D341Med (cell line): ENCODE results near the gene PDK2.
A peak's percentile ranks its signal among the peaks of the same experiment; 100 is the strongest.

Experiments used
- DNase-seq: peaks from one replicate; pipeline ENCODE4 v3.0.0; 2012; ENCODE audit warnings: low spot score

The PDK2 gene

DNA sequence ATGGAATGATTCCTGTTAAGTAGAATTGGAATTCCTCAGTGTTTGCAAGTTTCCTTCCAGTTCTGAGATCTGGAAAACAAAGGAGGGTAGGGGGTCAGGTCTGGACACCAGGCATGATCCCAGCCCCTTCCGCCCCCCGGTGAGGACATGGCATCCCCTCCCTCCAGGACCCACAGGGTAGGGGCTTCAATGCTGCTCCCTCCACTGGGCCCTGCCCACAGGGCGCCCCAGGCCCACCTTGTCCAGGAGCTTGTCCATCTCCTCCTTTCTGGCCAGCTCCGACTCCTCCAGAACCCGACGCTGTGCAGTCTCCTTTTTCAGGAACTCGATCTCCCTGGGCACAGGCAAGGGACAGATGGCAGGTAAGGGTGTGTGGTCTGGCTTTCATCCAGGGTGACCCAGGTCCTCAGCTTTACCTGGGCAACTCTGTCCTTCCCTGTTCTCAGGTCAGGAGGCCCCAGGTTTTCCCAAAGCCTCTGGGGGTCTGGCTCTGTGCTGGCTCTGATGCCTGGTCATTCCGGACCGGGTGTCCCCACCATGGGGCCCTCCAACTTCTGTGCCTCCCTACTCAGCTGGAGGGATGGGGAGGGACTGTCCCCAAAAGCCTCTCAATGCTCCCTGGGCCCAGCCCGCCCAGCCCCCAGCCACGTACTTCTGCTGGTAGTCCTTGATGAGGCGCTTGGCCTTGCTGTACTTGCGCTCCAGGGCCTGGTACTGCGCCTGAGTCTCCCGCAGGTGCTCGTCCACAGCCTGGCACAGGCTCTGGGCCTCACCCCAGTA is 40.4 kb downstream of the PDK2 start:
- DNase-seq = no peak

DNA sequence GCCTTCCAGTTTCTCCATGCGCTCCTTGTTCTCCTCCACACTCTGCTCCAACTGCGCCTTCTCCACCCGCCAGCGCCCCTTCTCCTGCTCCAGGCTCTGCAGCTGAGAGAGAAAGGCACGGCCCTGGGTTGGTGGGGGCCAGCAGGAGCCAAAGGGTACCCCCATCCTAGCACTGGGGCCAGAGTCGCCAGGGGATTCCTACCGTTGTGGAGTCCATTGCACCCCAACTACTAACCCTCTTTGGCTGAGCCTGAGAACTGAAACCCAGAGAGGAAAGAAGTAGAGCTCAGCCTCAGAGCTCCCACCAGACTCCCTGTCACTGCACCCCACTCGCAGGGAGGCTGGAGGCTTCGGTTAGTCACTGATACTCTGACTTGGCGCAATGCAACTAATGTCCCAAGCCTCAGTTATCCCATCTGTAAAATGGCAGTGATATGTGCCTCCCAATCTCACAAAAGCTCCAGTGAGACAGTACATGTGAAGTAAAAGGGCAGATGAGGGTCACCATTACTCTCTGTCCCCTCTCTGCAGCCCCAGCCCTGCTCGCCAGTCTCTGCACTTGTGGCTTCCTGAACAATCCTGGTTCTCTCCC is 41.0 kb downstream of the PDK2 start:
- no peak for DNase-seq

DNA sequence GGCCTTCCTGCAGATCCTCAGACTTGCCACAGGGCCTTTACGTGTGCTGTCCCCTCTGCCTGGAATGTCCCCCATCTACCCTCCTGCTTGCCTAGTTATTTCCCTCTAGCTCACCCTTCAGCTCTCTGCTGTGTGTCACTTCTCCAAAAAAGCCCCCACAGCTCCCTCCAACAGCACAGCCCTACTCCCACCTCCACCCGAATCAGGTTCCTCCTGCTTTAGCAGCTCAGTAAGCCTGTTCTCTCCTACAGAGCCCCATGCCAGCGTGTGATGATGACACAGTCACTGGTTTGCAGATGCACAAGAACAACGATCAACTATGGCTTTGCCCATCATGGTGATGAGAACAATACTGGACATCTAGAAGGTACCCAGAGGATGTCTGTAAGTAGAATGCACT is 41.9 kb downstream of the PDK2 start:
- DNase-seq = no peak

DNA sequence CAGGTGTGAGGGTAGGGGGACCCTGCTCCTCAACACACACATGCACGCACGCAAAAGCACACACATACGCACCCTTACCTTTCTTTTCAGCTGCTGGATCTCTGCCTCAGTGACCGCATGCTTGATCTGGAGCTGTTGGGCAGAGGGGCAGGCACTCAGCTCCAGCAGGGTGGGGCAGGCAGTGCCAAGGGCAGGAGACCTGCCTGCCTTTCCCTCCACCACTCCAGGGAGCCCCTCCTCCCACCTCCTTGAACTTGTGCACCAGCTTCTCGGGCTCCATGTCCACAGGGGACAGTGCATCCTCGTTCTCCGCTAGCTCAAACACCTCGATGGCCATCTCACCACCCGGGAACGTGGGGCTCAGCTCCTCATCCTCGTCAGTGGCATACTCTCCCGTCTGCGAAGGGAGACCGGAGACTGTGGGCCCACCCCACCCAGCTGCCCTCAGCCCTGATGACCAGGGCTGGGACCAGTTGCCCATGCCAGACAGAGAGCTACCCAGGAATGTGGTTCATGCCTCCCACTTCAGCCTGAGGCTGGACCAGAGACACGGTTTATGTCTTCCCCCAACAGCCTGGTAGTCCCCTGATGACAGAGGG is 44.1 kb downstream of the PDK2 start:
- DNase-seq = no peak

DNA sequence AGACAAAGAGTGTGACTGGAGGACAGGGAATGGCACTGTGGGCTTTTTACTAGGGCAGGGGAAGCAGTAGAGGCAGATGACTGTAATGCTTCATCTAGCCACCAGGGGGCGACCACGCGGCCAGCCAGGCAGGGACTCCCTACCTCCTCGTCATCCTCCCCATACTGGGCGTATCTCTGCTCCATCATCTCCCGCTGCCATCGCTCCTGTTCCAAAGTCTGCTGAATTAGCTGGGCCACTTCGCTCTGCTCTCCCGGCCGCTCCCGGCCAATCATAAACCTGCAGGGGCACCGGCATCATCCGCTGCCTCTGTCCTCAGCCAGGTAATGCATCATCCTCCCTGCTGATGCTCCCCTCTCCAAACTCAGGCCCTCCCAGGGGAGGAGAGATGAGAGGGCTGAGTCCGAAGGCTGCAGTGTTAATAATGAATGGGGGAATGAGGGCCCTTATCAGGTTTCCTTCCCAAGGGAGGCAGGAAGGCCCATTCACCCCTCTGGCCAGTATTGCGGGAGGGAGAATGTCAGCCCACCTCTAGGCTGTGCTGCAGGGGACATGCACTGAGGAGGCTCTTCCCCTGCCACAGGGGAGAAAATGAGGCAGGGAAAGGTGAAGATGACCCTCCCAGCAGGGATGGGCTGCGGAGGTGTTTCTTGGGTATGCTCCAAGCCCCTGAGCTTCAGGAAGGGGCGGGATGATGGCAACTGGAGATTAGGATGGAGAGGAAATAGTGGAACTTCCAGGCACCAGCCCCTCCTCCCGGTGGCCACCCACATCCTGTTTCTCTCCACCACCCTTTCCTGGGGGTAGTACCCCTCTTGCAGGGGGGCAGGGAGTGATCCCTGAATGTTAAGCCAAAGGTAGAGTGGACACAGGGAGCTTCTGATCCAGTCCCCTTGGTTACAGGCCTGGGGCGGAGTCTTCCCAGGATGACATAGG is 45.1 kb downstream of the PDK2 start:
- DNase-seq = peak; percentile 96

DNA sequence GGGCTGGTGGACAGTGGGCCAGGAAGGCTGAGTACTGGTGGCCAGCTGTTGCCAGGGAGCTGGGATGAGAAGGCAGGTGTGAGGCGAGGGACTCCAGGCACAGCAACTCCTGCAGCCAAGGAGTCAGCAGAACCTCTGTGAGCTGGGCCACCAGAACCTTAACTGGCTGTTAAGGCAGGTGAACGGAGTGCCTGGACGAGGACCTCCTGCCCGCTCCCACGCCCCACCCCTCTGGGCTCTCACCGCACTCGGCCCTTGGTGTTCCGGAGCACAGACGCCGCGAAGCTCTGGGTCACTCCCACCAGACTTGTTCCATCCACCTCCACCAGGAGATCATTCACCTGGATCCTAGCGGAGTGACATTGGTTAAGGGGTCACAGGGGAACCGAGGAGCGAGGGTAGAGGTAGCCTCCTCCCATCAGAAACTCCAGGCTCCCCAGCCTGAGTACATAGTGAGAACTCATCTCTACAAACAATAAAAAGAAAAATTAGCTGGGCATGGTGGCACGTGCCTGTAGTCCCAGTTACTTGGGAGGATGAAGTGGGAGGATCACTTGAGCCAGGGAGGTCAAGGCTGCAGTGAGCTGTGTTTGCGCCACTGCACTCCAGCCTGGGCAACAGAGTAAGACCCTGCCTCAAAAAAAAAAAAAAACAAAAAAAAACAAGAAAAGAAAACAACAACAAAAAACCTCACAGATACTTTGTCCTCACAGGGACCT is 46.0 kb downstream of the PDK2 start:
- no peak for DNase-seq

DNA sequence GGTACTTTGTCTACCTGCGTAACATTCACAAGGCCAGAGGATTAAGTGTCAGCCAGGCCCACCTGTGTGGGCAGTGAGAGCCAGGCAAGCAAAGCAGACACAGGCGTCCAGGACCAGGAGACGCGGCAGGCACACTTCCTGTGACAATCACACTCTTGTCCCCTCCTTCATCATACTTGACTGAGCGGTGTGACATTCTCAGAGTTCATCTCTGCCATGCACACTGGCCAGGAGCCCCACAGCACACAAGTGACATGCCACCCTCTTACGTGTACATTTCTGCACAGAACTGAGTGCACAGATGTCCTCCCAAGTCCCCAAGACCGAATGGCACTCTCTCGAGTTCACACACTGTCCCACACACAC is 46.6 kb downstream of the PDK2 start:
- no peak for DNase-seq

DNA sequence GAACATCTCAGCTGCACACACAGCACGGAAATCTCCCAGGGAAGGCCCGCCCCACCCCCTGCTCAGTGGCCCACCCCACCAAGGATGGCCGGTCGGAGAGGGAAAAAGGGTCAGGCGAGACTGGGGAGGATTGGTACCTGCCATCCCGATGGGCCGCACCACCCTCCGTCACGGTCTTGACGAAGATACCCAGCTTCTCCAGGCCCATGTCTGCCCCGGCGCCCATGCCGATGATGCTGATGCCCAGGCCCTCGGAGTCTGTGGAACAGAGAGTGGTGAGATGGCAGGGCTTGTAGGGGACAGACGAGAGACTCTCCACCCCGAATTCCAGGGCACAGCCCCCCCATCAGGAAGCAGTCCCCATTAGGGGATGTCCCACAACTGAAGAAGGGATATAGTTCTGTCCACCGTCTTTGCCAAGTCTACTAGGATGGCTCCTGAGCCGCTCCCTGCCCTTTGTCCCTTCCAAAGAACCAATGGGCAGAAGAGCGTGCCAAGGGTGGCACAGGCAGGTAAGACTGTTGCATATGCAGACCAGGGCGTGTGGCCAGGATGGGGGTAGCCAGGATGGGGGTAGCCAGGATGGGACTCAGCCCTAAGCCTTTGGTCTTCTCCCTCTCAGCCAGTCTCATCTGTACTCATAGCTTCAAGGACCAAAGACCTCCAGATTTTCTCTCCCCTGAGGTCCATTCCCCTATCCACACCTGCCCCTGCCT is 48.5 kb downstream of the PDK2 start:
- no peak for DNase-seq

DNA sequence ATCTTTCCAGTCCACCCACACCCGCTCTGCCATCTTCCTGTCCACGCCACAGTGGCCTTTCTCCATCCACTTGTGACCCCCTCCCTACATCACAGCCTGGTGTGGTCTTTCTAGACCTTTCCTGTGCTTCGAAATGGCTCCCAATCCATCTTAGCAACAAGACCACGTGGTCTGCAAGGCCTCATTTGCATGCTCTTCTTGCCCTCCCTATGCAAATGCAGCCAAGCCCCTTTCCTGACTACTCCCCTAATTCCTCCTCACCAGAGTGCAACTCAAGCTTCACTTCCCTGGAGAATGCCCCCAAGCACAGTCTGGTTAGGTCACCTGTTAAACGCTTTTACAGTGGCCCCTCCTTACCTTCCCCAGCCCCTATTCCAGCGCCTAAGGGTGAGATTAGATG is 49.2 kb downstream of the PDK2 start:
- no peak for DNase-seq

DNA sequence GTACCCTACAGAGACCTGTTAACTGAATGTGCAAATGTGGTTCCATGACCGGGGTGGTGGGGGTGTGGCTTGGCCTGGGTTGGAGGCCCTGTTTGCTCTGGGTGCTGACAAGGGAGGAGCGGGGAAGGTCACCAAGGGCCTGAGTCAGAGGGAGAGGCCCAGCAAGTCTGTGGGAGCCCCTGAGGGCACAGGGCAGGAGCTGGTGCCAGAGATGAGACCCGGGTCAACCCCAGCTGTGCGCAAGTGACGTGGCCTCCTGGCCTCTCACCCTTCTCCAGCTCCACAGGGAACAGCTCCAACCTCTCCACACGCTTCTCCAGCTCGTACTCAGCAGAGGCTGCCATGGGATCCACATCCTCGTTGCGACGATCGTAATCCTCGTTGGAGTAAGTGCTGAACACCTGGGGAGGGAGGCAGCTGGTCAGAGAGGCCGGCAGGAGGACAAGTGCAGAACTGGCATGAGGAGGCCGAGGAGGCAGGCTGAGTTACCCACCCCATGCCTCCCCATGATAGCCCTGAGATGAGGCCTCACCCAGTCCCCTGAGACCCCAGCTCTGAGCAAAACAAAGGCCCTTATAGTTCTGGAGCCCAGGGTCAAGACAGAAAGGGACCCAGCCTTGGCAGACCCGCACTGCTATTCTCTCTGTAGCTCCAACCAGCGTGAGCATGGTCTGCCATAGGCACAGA is 49.8 kb downstream of the PDK2 start:
- no peak for DNase-seq

DNA sequence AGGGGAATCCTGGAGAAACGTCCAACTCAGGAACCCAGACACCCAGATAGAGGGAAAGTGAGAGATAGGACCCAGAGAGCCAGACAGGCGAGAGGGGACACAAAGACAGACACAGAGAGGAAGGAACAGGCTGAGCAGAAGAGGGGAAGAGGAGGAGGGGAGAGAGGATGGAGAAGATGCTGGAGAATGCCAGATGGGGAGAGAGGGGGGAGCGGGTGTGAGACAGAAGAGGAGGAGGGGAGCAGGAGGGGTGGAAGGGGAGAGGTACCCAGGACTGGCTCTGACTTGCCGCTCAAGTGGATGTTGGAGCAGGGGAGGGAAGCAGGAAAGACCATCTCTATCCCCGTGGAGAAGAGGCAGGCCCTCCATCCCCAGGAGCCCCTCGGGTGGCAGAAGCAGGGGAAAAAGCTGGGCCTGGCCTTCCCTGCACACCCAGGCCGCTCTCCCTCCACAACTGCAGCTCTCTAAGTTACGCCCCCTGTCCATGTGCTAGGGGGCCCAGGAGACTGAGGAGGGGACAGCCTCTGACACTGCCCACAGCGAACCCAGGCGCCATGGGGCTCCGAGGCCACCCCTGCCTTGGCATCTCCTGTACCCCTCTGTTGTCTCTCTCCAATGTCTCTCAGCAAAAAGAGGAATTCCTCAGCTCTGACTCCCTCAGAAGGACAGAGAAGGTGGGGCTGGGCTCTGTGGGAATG is 50.5 kb downstream of the PDK2 start:
- peak; percentile 42 for DNase-seq

DNA sequence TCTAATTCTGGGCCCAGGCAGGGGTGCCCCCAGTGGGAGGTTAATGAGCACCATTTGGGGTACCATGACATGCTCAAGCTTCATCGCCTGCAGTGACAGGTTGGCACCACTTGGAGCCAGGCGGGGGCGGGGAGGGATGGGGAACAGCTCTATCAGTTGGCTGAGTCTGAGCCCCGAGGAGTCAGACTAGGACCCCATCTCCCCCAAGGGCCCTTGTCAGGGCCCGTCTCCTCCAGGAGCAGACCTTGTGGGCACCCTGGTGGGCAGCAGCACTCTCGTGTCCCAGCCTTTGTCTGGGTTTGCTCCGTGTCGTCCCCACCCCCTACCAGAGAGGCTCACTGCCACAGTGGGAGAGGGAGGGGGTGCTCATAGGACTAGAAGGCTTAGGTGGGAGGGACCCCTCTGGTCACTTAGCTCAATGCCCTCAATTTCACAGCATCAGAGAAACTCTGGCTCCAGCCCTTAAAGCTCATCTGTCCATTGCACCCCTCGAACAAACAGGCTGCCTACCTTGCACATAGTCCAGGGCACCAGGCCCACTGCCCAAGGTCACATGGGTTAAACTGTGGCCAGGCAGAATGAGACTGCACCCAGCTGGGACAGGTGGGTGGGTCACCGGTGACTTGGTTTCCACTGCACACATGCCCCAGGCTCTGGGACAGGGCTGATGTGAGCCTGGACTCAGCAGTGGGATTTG is 51.2 kb downstream of the PDK2 start:
- DNase-seq = peak; percentile 49

DNA sequence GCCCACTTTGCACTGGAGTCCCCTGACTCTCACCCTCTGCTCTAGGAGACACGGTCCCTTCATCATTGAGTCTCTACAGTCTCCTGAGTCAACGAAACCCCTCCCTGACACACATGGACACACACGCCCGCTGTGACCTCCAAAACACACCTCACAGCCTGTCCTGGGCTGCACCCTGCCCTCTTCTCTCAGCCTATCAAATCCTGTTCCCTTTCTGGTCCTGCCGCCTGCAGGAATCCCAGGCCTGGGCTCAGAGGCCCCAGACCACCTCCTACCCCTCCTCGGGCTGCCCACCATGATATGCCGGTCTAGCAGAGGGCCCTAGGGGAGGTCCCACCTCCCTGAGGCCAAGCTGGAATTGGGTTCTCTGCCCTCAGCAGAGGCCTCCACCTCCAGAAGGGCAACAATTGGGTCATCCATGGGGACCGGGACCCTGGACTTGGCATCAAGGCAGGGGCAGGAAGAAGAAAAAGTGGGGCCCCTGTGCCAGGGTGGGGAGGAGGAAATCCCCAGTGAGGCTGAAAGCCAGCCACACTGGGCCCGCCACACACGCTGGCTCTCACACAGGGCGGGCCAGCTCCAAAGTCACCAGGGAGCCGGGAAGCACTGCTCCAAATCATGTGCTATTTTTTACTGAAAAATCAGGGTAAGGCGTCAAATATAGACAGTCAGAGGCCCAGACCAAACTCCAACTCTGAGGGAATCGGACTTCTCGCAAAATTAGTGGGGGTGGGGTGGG is 51.9 kb downstream of the PDK2 start:
- DNase-seq = peak; percentile 52

DNA sequence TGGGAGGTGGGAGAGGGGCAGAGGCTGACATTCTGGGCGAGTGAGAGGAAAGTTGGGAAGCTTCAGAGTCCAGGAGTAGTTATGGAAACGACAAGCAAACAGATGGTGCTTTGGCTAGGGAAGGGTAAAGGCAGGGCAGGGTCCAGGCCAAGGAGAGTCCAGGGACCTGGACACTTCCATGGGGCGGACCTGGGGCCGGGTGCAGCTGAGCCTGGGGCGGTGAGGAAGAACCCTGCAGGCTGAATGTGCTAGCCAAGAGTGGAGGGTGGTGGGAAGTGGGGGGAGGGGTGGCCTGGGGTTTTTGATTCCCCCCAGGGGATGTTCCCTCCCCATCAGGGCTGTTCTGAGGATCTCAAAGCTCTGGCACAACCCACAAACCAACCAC is 52.7 kb downstream of the PDK2 start:
- peak; percentile 50 for DNase-seq

DNA sequence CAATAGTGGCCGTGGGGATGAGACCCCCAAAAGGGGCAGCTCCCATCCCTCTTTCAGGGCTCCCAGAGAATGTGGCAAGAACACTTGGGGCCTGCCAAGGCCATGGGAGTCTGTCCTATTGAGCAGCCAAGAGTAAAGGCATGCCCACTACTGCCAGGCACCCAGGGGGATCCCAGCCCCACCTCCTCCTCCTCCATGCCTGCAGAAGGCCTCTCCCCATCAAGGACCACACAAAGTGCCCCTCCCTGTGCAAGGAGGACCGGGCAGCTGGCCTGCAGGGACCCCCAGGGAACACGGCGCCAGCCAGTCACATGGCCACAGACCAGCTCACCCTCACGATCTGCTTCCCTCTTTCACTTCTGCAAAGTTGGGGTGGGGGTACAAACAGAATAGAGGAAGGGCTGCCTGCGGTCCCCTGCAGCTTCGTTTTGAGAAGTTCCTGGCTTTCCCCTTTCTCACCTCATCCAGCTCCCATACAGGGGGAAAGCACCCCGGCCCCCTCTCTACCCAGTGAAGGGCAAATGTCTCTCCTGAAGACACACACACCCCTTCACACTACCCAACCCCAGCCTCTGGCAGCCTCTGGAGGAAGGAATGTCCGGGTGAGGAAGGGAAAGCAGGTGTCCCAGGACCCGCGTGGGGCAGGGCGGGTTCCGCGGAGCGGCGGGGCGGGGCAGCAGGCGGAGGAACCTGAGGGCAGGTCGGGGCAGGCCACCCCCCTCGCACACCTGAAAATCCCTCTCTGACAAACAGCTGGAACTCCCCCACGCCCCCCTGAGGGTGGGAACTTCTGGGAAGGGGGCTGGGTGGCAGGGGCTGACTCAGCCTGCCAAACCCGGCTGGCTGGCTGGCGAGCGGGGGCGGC is 53.3 kb downstream of the PDK2 start:
- DNase-seq = peak; percentile 75

DNA sequence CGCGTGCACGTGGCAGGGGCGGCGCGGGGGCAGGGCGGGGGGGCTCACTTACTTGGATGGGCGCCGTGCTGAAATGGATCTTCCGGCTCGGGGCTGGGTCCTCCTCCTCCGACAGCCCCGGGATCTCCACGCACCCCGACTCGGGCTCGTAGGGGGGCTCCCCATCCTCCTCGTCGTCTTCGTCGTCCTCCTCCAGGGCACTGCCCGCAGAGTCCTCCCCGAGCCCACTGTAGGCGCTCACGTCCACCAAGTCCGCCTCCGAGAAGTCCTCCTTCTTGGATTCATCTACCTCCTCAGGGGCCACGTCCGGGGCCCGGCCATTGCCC is 53.9 kb downstream of the PDK2 start:
- DNase-seq = no peak

DNA sequence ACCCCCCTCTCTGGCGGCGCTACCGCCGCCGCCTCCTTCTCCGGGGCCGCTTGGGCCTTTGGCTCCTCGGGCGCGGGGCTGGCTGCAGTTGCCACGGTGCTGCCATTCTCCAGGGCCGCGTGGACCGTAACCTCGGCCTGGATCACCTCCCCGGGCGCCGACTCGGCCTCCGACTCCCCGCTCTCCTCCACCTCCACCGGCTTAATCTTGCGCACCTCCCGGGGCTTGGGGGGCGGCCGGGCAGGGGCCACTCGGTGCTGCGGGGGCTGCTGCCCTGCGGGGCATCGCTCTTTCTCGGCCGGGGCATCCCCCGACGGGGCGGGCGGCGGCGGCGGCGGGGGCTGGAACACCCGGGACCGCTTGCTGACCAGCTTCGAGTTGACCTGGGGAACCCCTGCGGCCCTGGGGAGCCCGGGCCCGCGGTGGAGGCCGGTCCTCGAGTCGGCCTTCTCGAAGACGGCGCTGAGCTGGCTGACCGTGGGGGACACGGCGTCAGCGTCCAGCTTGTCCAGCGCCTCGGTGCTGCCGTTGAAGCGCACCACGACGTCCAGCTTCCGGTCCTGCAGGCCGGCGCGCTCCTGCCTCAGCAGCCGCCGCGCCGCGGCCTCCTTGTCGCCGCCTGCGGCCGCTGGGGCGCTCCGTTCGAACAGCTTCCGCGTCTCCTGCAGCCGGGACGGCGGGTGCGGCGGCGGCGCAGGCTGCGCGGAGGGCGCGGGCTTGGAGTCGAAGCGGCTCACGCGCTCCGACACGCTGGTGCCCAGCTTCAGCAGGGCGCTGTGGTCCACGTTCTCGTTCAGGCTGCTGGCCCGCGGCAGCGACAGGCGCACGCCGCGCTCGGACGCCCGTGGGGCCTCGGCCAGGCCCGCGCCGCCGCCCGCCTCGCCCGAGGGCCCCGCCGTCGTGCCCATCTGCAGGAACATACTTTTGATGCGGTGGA is 54.5 kb downstream of the PDK2 start:
- DNase-seq = peak; percentile 82
